Measurements from ENCODE around the gene NPNT. TPM values are rescaled to one million over a fixed set of nuclear protein-coding genes. Genes with fewer than 3 reads are reported as not detected.

Gene NPNT
- total RNA-seq, 1 donor from 2014 or later = 217 TPM

DNA sequence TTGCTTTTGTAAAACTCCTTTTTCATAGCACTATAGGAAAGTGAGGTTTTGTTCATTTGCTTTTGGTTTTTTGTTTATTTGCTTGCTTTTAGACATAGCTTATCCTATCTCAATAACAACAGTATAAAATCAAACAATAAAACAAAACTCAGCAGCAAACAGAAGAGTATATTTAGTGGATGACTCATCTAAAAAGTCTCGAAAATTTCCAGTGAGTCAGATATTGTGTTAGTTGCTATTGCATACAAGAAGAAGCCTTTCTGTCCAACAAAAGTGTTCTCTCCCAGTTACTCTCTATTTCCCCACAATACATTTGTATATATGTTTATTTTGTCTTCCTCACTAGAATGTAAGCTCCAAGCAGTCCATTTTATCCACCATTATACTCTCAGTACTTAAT is 36.0 kb upstream of the NPNT start:
- peaks cover 6% of the 10 kb centered on the region for H3K9me3 ChIP-seq
- peak in 1 of 2 donors; percentile 29 for ATAC-seq

DNA sequence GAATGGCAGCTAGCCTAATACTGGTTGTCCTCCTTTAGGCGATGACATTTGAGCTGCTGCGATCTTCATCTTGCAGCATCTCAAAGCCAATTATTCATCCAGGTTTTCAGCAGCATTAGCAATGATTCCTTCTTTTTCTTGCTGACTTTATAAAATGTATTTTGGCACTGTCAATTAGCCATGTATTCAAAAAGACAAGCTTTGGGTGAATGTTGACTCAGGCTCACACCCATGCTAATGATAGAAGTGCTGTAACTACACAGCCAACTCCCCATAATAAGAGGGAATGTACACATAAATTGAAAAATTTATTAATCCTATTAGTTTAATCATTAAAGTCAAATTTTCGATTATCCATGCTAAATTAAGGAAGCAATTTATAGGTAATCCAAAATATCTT is 24.3 kb upstream of the NPNT start:
- Histone ChIP-seq H3K4me1 (no peaks in the 10 kb centered on the region), H3K4me3 (no peak overlapping the region), H3K36me3 (no peaks in the 10 kb centered on the region), H3K9me3 (no peaks in the 10 kb centered on the region), H3K27ac (no peak overlapping the region), H3K27me3 (ENCODE audit: low read depth) (no peaks in the 10 kb centered on the region)
- intact Hi-C loops (cut with DNase I) = no loop called here
- TF ChIP-seq, protein P1, sequence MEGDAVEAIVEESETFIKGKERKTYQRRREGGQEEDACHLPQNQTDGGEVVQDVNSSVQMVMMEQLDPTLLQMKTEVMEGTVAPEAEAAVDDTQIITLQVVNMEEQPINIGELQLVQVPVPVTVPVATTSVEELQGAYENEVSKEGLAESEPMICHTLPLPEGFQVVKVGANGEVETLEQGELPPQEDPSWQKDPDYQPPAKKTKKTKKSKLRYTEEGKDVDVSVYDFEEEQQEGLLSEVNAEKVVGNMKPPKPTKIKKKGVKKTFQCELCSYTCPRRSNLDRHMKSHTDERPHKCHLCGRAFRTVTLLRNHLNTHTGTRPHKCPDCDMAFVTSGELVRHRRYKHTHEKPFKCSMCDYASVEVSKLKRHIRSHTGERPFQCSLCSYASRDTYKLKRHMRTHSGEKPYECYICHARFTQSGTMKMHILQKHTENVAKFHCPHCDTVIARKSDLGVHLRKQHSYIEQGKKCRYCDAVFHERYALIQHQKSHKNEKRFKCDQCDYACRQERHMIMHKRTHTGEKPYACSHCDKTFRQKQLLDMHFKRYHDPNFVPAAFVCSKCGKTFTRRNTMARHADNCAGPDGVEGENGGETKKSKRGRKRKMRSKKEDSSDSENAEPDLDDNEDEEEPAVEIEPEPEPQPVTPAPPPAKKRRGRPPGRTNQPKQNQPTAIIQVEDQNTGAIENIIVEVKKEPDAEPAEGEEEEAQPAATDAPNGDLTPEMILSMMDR (IDR thresholded peaks at IDR 0.05) = no peak
- ATAC-seq = no peak
- DNase-seq = no peak

More for the DNA sequence above, 36.0 kb upstream of the NPNT start:
- H3K4me3 ChIP-seq = no peak overlapping the region
- no peaks in the 10 kb centered on the region for H3K4me1 ChIP-seq
- H3K36me3 ChIP-seq = no peaks in the 10 kb centered on the region
- intact Hi-C loops (cut with DNase I) = no loop called here
- TF ChIP-seq, protein P1 (IDR thresholded peaks at IDR 0.05) = no peak
- no peak overlapping the region for H3K27ac ChIP-seq
- DNase-seq = no peak
- H3K27me3 ChIP-seq (ENCODE audit: low read depth) = no peaks in the 10 kb centered on the region

DNA sequence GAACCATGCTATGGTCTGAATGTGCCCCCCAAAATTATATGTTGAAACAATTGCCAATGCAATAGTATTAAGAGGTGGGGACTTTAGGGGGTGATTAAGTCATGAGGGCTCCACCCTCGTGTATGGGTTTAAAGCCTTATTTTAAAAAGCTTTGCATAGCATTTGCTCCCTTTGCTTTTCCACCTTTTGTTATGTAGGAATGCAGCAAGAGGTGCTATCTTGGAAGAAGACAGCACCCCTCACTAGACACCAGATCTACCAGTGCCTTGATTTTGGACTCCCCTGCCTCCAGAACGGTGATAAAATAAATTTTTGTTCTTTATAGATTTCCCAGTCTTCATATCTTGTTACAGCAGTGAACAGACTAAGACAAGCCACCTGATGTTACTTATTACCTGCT is 23.3 kb upstream of the NPNT start:
- no peaks in the 10 kb centered on the region for H3K9me3 ChIP-seq
- no peaks in the 10 kb centered on the region for H3K27me3 ChIP-seq (ENCODE audit: low read depth)
- DNase-seq (no peak), ATAC-seq (no peak)
- H3K27ac ChIP-seq = no peak overlapping the region
- no peak overlapping the region for H3K4me3 ChIP-seq
- TF ChIP-seq, protein P1 (IDR thresholded peaks at IDR 0.05) = no peak
- intact Hi-C loops (cut with DNase I) = no loop called here
- H3K36me3 ChIP-seq = no peaks in the 10 kb centered on the region
- no peaks in the 10 kb centered on the region for H3K4me1 ChIP-seq

DNA sequence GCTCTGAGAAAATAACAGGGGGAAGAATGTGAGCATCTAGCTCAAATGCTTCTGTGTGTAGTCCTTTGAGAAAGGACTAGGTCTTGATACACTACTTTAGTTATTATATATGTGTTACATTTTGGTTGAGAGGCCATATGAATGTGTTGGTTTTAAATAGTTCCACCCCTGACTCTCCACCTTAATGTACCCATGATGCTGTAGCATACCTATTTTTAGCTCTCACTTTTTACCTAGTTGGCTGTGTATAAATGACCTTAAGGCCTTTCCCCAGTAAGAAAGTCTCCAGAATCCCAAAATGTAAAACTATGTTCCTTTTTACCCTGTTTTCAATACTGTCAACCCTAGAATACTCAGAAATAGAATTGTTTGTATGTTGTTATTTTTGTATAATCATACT is 20.0 kb upstream of the NPNT start:
- Histone ChIP-seq H3K27me3 (ENCODE audit: low read depth) (no peaks in the 10 kb centered on the region), H3K9me3 (no peaks in the 10 kb centered on the region), H3K27ac (no peak overlapping the region), H3K36me3 (no peaks in the 10 kb centered on the region), H3K4me1 (no peaks in the 10 kb centered on the region), H3K4me3 (no peak overlapping the region)
- DNase-seq (no peak), ATAC-seq (no peak)
- intact Hi-C loops (cut with DNase I) = no loop called here
- TF ChIP-seq, protein P1 (IDR thresholded peaks at IDR 0.05) = no peak

DNA sequence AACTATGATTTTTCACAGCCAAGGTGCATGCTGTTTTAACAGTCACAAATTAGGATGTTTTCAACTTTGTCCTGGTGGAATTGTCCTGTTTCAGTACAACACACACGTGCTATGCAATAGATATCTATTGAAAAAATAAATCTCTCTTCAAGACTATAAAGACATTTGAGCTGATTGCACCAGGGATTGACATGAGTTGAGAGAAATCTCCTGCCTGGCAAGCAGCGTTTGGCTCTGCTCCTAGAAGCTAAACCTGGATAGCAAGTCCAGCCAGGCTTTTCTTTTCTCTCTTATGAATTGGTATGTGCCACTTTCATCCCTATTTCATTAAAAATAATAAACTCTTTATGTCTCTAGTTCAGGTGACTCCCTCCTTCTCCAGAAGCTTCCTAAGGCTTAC is 16.6 kb upstream of the NPNT start:
- Histone ChIP-seq H3K9me3 (no peaks in the 10 kb centered on the region), H3K4me3 (no peak overlapping the region), H3K27me3 (ENCODE audit: low read depth) (no peaks in the 10 kb centered on the region), H3K27ac (no peak overlapping the region), H3K4me1 (no peaks in the 10 kb centered on the region), H3K36me3 (no peaks in the 10 kb centered on the region)
- no peak for ATAC-seq
- no peak for DNase-seq
- intact Hi-C loops (cut with DNase I) = no loop called here
- TF ChIP-seq, protein P1 (IDR thresholded peaks at IDR 0.05) = no peak

- Histone ChIP-seq H3K27ac (no peak overlapping the region), H3K27me3 (ENCODE audit: low read depth) (no peaks in the 10 kb centered on the region), H3K9me3 (no peaks in the 10 kb centered on the region), H3K4me3 (no peak overlapping the region), H3K36me3 (no peaks in the 10 kb centered on the region), H3K4me1 (no peaks in the 10 kb centered on the region)
- TF ChIP-seq, protein P1 (IDR thresholded peaks at IDR 0.05) = no peak
- intact Hi-C loops (cut with DNase I) = no loop called here
- no peak for DNase-seq
- peak in 1 of 2 donors; percentile 83 for ATAC-seq
Observed at GRCh38 chr4:105887508-105887907, 7.8 kb upstream of the NPNT start.

Measured in lower lobe of right lung (tissue), 2 donors.